Body of pancreas (tissue), 4 donors: ENCODE results near the gene PREX1. TPM values are rescaled to one million over a fixed set of nuclear protein-coding genes. Genes with fewer than 3 reads are reported as not detected.

Experiments
- ATAC-seq: fragments of 150-250 bp; one replicate; pipeline ENCODE4 v1.9.1; 2016
- DNase-seq, 4 donors: peaks; one replicate each; pipeline ENCODE4 v3.0.0-alpha.2; 2019
- H3K27ac ChIP-seq, 4 donors: fragments of 200-600 bp; sonication (generic); 1 replicate in 3 of 4; 2 replicates in 1 of 4; pipeline versions ENCODE4 v1.5.1 to v1.6.1; 2016 to 2019; ENCODE audit warnings: mild to moderate bottlenecking in 1 of 4, mixed read lengths in 1 of 4, moderate library complexity in 1 of 4
- H3K27me3 ChIP-seq, 2 donors: fragments of 200-600 bp; sonication (generic); one replicate each; pipeline ENCODE4 v1.6.0; 2016; ENCODE audit warnings: mild to moderate bottlenecking in 1 of 2
- H3K36me3 ChIP-seq, 2 donors: fragments of 200-600 bp; sonication (generic); replicated peaks in 1 of 2; 2 replicates each; pipeline ENCODE4 v1.5.1; 2016; ENCODE audit warnings: low read depth in 2 of 2; ENCODE audit not compliant: insufficient read depth in 1 of 2
- H3K4me1 ChIP-seq: fragments of 200-600 bp; sonication (generic); one replicate; pipeline ENCODE4 v1.6.0; 2016
- H3K4me3 ChIP-seq, 2 donors: fragments of 200-600 bp; sonication (generic); 1 replicate in 1 of 2; 2 replicates in 1 of 2; pipeline ENCODE4 v1.5.1; 2016 to 2019
- H3K9me3 ChIP-seq, 3 donors: fragments of 200-600 bp; sonication (generic); 1 replicate in 2 of 3; 2 replicates in 1 of 3; pipeline ENCODE4 v1.5.1; 2016
- CTCF ChIP-seq, 7 experiments: fragments of 450-650 bp in 4 of 7; fragments of 200-600 bp in 3 of 7; sonication (generic) in 3 of 7; IDR thresholded peaks; one replicate each; pipeline ENCODE4 v1.5.1; 2016 to 2019; ENCODE audit warnings: antibody characterized with exemption in 7 of 7
- POLR2A ChIP-seq, 3 donors: fragments of 450-650 bp; IDR thresholded peaks; one replicate each; pipeline ENCODE4 v1.6.1; 2016; ENCODE audit warnings: antibody characterized with exemption in 3 of 3, mild to moderate bottlenecking in 2 of 3
- WGBS, 2 donors: methylation state at CpG; one replicate each; pipeline ENCODE4 v1.1.5; 2017; 5-methylcytosine and 5-hydroxymethylcytosine counted together
- intact Hi-C: fragments of 100-400 bp; cut with DNase I; formaldehyde crosslinking; loops from one replicate; pipeline ENCODE4 v1.15.1; 2023
- total RNA-seq, 2 donors: library from RNA; depleted of rRNA; stranded (reverse); fragments of >200 nt; gene quantifications; one replicate each; pipeline ENCODE4 v1.1.0, GENCODE V29; 2016

The PREX1 gene
- total RNA-seq, 2 donors from 2014 or later, result 9.1 to 14.5 TPM

GRCh38 chr20:48724382-48724781 is 103.4 kb downstream of the PREX1 start:
- no peak for TF ChIP-seq POLR2A (IDR thresholded peaks at IDR 0.05)
- TF ChIP-seq CTCF (IDR thresholded peaks at IDR 0.05), result no peak
- ATAC-seq, result no peak
- WGBS, 2 donors, result 76 to 89% methylated on average over 5 of the region's 5 CpGs
- H3K9me3 ChIP-seq, result no peaks in the 10 kb centered on the region
- no peaks in the 10 kb centered on the region for H3K27me3 ChIP-seq
- no peak for DNase-seq
- H3K4me3 ChIP-seq, result no peak overlapping the region
- H3K4me1 ChIP-seq, result peaks cover 15% of the 10 kb centered on the region
- H3K36me3 ChIP-seq, result no peaks in the 10 kb centered on the region
- intact Hi-C loops, result no loop called here
- H3K27ac ChIP-seq, result peak overlapping the region in 2 of 4 donors; percentile 38 to 50

- H3K9me3 ChIP-seq, result no peaks in the 10 kb centered on the region
- DNase-seq (peak in 3 of 4 donors; percentile 28 to 66 (median 28)), ATAC-seq (no peak)
- no peak for TF ChIP-seq CTCF (IDR thresholded peaks at IDR 0.05)
- TF ChIP-seq POLR2A (IDR thresholded peaks at IDR 0.05), result no peak
- no peaks in the 10 kb centered on the region for H3K36me3 ChIP-seq
- H3K27me3 ChIP-seq, result no peaks in the 10 kb centered on the region
- H3K4me1 ChIP-seq, result peaks cover 15% of the 10 kb centered on the region
- WGBS, 2 donors, result 62 to 68% methylated on average over 10 to 29 of the region's 29 CpGs
- intact Hi-C loops, result no loop called here
- no peak overlapping the region for H3K4me3 ChIP-seq
- H3K27ac ChIP-seq, result peak overlapping the region in 3 of 4 donors; percentile 25 to 50 (median 38)
Measured at GRCh38 chr20:48723308-48724264, 104.2 kb downstream of the PREX1 start.

GRCh38 chr20:48722737-48723191 is 105.0 kb downstream of the PREX1 start:
- ATAC-seq (peak; percentile 53), DNase-seq (peak in 3 of 4 donors; percentile 48 to 69 (median 51))
- Histone ChIP-seq H3K36me3 (no peaks in the 10 kb centered on the region), H3K27me3 (no peaks in the 10 kb centered on the region), H3K4me1 (peaks cover 15% of the 10 kb centered on the region), H3K27ac (peak overlapping the region in 3 of 4 donors; percentile 25 to 50 (median 38)), H3K9me3 (no peaks in the 10 kb centered on the region), H3K4me3 (no peak overlapping the region)
- TF ChIP-seq CTCF (IDR thresholded peaks at IDR 0.05) (no peak), POLR2A (IDR thresholded peaks at IDR 0.05) (no peak)
- WGBS, 2 donors, result 0 to 22% methylated on average over 2 to 8 of the region's 8 CpGs
- intact Hi-C loops, result no loop called here

GRCh38 chr20:48722002-48722731 is 105.6 kb downstream of the PREX1 start:
- H3K36me3 ChIP-seq, result no peaks in the 10 kb centered on the region
- peak in 2 of 4 donors; percentile 27 to 62 for DNase-seq
- peak overlapping the region in 2 of 4 donors; percentile 38 to 50 for H3K27ac ChIP-seq
- intact Hi-C loops, result no loop called here
- H3K4me3 ChIP-seq, result no peak overlapping the region
- no peak for TF ChIP-seq POLR2A (IDR thresholded peaks at IDR 0.05)
- no peak for TF ChIP-seq CTCF (IDR thresholded peaks at IDR 0.05)
- WGBS, 2 donors, result 73 to 79% methylated on average over 14 of the region's 14 CpGs
- no peaks in the 10 kb centered on the region for H3K9me3 ChIP-seq
- peaks cover 15% of the 10 kb centered on the region for H3K4me1 ChIP-seq
- no peaks in the 10 kb centered on the region for H3K27me3 ChIP-seq
- peak; percentile 28 for ATAC-seq
